Kidney glomerular epithelial cell (primary cell): ENCODE data around the gene RBM8A.

ENCODE experiments used
- DNase-seq: peaks from one replicate; lab custom pipeline; 2025; lab: John Stamatoyannopoulos, UW

RBM8A gene

DNA sequence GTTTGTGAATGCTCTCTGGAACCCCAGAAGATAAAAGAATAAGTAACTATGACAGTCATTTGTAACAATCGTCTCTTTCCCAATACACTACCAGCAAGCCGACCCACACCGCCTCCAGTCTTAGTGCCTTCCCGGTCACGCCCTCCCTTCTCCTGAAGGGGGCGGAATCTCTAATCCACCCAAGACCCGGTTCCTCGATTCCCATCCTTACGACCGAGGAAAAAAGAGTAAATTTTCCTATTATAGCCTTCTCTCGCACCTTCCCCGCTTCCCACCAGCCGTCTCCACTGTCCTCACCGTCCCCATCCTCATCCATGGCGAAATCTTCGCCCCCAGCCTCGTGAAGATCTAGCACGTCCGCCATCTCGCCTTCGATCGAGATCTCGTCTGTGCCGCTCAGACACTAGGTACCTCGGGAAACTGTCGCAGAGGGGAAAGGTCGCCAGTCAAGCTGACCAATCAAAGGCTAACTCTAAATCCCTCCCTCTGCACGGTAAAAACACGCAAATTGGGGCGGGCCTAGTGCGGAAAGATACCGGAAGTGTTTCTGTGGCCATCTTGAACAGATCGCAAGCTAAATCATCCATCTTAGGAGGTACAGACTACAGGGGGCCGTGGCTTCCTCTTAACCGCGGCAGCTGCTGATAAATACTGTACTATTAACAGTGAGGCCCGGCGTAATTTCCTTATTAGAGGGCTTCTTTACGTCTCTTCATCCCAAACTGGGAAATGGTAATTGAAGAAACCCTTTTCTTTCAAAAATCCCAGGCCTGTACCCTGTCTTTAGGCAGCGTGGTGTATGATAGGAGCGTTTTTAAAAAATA is at the start of gene RBM8A:
RBM8A (minus strand) TSS at position 422 of the 824 bp plus-strand sequence; CDS start at position 364, 58 bp downstream.
- DNase-seq: peak; percentile 98

DNA sequence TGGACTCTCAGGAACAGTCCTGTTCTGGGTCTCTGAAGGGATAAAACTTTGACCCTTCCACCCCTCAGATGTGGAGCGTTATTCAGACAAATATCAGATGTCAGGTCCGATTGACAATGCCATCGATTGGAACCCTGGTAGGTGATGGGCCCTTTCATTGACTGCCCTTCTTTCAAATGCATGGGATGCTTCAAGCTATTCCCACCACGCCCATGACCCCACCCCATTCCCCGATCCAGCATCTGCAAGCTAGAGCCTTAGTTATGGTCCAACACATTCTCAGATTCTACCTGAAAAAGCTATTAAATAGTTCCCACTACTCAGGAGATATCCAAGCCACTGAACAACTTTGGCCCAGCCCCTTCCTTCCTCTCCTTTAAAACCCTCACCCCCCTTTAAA is 49.7 kb upstream of the RBM8A start:
- no peak for DNase-seq

DNA sequence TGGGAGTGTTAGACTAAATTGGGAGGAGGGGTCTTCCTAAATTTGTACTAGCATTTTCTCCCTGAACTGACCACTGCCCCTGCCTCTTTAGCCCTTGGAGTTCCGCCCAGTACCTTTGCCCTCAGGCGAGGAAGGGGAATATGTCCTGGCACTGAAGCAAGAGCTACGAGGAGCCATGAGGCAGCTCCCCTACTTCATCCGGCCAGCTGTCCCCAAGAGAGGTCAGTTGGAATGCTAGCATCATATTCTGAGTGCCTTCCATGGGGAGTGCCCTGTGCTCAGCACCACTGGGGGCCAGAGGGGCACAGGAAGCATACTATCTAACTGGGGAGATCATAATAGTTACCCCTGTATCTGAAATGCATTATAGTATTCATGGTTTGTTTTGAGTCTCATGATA is 47.9 kb upstream of the RBM8A start:
- no peak for DNase-seq

DNA sequence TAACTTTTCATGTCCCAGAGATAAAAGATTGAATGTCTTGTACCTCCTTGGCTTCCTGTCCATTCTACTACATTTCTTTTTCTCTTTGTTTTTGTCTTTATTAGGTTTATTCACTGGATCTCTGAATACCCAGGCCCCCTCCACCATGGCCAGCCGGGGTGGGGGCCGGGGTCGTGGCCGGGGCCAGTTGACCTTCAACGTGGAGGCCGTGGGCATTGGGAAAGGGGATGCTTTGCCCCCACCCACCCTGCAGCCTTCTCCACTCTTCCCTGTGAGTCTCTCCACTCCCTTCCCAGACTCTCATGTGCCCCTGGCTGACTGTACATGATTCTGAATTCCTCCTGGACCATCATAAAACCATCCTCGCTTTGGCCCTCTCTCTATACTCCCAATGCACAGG is 47.4 kb upstream of the RBM8A start:
- DNase-seq: no peak

DNA sequence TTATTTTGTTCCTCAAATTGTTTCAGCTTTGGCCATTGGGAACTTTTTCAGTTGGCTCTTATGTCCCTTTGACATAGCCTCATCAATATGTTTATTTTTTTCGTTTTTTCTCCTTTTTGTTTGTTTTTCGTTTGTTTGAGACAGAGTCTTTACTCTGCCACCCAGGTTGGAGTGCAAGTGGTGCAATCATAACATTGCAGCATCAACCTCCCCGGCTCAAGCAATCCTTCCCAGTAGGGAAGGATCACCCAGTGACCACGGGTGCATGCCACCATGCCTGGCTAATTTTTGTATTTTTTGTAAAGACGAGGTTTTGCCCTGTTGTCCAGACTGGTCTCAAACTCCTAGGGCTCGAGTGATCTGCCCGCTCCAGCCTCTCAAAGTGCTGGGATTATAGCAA is 45.3 kb upstream of the RBM8A start:
- no peak for DNase-seq

DNA sequence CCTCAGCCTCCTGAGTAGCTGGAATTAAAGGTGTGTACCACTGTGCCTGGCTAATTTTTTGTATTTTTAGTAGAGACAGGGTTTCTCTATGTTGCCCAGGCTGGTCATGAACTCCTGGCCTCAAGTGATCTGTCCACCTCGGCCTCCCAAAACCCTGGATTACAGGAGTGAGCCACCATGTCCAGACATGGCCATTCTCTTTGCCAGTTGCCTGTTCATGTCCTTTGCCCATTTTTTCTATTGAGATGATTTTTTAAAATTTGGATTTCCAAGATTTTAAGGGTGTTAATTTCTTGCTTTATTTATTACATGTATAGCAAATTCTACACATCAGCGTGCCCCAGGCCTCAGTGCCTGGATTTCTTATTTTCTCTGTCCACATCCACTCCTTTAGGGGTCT is 40.0 kb upstream of the RBM8A start:
- DNase-seq: no peak

DNA sequence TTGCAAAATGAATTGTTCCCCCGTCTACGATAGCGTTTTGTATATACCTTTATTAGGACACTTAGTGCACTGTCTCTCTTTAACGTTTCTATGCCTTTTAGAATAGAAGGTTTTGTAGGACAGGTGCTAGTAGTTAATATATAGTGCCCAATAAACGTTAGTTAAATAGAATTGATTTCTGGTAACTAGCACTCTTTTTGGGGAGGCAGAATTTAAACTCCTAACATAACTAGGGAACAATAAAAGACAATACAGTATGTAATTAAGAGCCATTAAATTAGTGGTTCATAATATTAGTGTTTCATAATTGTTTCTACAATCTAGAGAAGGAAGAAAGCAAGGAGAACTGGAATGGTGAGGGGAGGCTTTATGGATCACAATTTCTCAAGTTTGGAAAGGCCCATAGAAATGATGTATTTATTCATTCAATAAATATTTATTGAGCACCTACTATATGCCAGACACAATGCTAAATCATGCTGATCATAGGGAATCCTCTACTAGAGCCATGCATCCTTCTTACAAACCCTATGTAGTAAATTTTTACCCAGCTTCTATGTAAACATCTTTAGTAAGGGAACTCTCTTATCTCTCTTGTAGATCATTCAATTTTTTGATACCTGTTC is 37.9 kb upstream of the RBM8A start:
- no peak for DNase-seq

DNA sequence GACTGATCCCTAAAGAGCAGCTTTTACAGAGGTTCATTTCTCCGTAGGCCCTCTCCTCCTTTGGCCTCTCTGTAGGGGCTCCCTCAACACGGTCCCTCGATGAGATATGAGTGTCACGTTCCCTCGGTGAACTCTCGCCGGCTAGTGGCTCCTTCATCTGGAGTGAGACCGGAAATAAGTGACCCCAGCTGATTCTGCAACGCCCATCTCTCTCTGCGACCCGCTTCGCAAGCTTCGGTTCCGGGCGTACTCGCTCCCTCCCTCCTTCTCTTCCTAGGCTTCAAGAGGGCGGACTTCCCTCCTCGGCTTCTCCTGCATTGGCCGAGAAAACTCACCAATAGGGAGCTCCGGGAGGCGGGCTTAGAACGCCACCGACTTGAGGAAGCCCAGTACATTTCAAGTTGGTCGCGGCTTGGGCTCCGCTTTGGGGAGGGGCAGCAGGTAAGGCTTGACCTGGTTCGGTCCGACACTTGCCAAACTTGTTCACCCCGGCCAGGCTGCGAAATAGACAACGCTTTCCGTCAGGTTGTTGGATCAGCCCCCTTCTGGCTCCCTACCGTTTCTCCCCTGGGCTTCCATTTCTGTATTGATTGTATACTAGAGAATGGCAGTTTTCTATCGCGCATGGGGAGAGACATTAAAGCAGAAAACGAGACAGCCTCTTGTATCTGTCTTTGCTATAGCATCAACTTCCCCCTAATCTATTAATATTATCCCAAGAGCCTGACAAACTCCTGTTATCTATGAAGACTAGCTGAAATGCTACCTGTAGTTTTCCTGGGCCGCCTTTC is 37.2 kb upstream of the RBM8A start, which contains the start of the genes ANKRD34A and POLR3GL:
ANKRD34A (minus strand) TSS at position 248 of the 791 bp plus-strand sequence. CDS start 2,816 bp downstream, outside the sequence.
POLR3GL (plus strand) TSS at position 363 of the 791 bp plus-strand sequence. CDS start 10,176 bp downstream, outside the sequence.
- DNase-seq: peak; percentile 92

DNA sequence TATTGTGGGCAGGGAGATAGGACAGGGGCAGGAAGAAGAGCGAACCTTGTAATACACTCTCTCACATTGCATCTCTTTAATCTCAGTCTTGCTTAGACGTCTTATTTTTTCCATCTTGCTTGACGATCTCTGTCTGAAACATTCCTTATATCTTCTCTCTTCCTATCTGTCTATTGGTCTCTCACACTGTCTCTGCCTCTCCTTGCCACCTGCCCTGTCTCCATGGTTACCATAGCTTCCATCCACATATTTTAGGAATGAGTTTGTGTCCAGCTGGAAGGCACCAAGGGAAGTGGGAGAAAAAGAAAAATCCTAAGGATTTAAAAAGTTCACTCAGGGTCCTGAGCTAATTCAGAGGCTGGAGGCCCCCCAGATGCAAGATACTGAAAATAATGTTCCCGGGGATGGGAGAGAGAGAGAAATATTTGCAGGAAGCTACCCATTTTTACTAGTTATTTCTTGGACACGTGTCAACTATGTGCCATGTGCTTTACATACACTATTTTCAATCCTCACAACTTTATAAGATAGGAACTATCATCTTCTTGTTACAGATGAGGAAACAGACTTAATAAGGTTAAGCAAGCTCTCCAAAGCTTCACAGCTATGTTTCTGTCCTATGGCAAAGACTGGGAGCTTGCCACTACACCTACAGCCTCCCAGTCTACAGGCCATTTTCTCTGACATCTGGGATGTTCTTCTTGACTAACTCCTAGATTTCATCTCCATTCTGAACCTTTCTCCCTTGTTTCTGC is 36.2 kb upstream of the RBM8A start:
- DNase-seq: peak; percentile 48

DNA sequence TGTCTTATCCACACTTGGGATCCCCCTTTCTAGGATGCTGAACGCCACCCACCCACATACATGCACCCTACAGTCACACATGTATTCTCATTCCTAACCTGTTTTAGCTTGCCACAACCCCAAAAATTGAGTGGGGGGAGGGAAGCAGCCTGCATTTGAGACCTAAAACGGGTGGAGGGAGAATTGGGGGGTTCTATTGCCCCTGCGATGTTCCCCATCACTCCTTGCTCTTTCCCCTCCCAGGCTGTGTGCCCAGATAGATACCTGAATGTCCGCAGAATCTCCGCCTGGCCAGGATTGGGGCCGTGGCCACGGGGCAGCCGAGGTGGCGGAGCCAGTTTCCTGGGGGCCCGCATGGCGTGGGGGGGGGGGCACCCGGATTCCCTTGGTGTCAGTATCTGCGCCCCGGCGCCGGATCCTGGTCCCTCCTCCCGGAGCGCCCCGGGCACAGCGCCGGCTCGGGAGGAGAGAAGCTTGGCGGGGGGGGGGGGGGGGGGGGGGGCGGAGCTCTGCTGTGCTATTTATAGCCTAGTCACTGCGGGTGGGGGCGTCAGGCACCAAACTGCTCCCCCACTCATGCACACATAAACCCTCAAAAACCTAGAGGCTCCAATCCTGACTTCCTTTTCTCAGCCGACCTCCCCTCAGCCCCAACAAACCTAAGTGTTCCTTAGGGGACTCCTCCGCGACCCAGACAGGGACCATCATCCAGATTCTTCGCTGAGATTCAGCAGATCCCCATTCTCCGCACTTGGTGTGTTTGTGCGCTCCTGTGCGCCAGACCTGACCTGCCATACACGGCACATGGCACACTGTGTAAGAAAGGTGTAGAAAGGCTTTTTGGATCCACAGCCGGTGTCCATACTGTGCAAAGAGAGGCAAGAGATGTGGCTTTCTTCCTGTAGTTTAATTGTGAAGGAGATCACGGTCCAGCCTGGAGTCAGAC is 35.1 kb upstream of the RBM8A start:
- DNase-seq: no peak

DNA sequence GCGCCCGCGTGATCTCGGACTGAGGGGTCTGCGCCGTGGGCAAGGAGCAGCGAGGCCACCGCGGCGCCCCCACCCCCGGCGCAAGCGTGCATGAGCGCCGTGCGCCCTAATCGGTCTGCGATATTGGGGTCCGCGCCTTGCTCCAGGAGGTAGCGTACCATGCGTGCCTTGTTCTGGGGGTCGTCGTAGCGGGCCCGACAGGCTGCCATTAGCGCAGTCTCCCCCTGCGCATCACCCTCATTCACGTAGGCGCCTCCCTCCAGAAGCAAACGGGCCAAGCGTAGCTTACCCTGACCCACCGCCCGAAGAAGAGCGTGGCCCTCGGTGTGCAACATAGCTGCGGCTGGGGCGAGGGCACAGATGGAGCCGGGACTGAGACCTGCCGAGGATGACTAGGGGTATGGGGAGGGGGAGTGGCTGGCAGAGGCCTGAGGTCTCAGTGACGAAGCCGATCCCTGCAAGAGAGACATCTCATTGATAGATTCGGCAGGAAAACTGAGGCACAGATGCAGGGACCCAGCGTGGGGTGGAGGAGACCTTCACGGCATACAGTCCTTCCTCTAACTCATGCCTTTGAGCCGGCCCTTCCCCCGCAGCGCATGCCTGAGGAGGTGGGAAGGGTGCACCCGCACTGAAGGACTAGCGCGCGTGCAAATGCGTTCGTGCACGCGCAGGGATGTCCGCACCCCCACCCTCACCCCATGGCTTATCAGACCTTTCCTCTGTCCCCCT is 34.3 kb upstream of the RBM8A start:
- no peak for DNase-seq

DNA sequence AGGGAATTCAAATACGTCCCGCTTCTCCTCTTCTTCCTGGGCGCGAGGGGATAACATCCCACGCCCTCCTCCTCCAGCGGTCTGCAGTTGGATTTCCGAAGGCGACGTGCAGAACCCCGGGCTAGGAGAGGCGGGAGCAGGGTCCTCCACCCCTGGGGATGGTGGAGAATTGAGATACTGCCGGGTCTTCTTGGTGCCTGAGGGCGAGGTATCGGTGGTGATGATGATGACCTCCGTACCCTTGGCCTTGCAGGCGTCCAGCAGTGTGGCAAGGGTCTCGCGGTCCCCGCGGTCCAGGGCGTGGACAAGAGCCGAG is 33.8 kb upstream of the RBM8A start:
- no peak for DNase-seq

DNA sequence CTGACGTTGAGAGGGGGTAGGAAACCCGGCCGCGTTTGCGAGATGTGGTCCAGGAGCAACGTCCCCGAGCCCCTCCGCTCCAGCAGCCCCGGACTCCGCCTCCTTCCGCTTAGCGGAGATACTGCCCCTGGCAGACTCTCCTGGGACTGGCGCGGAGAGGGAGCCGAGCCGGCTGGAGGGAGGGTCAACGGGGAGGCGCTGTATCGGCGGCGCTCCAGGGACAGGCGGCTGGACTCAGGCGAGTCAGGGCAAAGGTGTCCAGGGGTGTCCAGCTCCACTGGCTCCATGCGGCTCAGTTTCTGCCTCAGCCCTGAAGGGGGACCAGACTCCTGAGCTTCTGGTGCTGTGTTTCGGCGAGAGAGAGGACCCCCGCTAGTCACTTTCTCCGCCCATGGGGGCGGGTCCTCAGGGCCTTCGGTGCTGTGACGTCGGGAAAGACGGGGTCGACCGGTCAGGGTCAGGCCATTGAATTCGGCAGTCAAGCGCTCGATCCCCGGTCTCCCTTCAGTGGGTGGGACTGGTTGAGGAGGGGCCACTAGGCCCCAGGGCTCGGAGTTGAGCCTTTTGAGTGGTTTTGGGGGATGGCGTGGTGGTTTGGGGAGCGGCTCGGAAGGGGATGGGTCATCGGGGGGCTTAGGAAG is 33.3 kb upstream of the RBM8A start:
- peak; percentile 67 for DNase-seq

DNA sequence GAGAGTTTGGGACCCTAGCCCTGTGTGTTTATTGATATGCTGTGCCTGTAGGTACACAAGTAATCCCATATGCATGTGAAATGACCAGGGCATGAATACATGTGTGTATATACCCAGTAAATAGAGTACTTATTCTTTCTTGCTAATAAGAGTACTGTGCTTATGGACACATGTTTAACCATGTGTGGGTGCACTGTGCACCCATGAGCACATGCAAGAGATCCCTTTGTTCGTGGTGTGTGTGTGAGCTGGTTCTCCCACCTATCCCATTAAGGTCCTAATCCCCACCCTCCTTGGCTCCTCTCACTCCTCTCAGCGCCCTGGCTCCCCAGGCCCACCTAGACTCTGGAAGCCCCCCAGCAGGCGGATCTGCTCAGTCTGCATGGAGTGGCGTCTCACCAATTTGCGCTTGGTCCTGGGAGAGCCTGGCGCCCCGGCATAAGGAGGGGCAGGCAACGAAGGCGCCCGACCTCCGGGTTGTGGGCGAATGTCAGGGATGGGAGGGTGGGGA is 32.7 kb upstream of the RBM8A start:
- DNase-seq: no peak

DNA sequence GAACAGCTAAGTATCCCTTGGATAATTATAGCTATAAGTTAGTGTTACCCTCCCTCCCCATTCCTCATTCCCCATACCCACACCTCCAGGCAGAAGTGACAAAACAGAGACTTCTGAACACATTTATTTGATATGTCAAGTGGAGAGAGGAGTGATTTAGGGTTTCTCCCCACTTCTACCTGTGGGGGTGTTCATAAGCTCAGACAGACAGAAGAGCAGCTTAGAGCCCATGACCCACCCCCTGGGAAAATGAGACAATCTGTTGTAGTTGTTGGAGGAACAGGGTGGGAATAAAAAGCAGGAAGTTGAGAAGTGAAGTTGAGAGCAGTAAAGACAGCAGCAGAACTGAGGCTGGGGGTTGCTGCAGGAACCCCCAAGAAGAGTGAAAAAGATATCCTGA is 32.0 kb upstream of the RBM8A start:
- DNase-seq: no peak

DNA sequence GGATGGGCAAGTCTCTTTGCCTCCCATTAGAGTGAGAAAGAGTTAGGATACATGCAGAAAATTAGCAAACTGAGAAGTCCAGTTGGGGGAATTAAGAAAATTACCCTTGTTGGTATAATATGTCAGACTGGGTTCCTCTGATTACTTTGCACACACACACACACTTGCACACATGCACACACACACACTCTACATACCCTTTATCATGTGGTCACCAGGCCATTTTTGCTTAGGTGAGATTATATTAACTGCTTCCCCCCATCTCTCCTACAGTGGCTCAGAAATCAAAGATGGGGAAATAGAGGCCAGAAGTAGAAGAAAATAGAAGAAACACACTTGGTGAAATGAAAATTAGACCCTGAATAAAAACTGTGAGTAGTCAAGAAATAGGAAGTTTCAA is 31.4 kb upstream of the RBM8A start:
- no peak for DNase-seq

DNA sequence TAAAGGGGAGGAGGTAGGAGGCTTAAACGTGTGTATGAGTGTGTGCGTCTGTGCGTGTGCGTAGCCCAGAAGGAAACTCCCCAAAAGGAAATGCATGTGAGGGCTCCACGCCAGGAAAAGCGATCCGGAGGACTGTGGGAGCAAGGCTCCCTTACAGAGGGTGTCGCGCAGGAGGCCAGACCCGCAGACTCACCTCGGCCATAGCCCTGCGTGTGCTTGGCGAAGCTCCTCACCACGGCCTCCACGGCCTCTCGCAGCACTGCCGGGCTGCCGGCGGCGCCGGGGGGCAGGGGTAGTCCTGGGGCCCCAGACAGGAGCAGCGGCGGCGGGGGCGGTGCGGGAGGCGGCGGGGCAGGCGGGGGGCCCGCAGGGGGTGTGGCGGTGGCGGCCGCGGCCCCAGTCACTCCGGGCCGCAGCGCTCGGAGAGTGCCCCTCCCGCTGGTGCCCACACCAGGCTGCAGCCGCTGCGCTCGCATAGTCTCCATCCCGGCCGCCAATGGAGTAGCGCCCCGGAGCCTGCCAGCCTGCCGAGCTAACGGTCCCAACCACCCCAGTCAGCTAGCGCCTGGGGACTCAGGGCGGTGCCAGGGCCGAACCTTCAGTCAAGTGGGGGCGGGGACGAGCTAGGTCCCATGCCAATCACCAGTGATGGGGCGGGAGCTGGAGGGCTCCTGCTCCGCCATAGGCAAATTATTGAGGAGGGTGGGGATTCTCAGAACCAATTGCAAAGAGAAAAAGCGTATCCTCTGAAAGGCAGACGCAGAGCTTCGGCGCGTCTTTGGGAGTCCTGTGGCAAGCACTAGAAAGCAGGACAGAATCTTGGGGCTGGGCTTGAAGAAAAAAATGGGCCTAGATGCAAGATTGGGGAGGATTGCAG is 30.4 kb upstream of the RBM8A start, which contains the start of gene LIX1L:
LIX1L (minus strand) TSS at position 575 of the 877 bp plus-strand sequence; CDS start at position 485, 90 bp downstream.
- DNase-seq: peak; percentile 94

DNA sequence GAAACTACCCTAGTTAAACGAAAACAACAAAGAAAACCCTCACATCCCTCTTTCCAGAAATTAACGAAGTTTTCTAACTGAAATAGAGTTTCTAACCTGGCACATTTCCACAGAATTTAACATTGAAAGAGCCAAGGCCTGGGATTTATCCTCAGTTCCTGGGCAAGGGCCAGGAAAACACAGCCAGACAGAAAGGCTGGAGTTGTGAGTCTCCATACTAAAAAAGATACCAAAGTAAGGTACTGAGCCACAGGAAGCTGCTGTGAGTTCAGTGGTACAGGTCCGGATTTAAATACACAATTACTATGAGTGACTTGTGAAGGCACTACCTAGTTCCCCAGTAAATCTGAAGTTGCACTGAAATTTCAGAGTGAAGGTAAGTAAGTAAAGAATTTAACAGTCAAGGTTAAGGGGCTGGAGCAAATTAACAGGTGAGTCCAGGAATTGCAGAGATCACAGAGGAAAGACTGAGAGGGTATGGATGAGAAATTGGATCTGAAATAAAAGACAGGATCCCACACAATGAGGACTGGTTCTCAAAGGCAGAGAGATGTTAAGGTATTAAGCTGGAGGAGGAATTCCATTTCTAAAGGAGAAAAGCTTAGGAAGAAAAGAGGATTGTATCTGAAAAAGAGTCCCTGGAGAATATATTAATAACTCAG is 29.6 kb upstream of the RBM8A start:
- peak; percentile 44 for DNase-seq
